Fibroblast of lung (primary cell): ENCODE data around the gene PLEKHA5.

Experiments
- CTCF ChIP-seq, 2 donors: IDR thresholded peaks in 1 of 2; conservative IDR thresholded peaks in 1 of 2; 1 replicate in 1 of 2; 2 replicates in 1 of 2; pipeline ENCODE4 v1.5.1; 2011 to 2012; ENCODE audit warnings: low read length in 2 of 2, control low read depth in 1 of 2, inconsistent platforms in 1 of 2, low read depth in 1 of 2, mild to moderate bottlenecking in 1 of 2
- EZH2 ChIP-seq: IDR thresholded peaks from 2 replicates; pipeline ENCODE4 v1.5.1; 2012; ENCODE audit warnings: low read length, control low read depth, mild to moderate bottlenecking; ENCODE audit errors: missing control alignments

GRCh38 chr12:19183121-19183838 is 53.7 kb downstream of the PLEKHA5 start:
- TF ChIP-seq CTCF (conservative IDR thresholded peaks at IDR 0.05 in 1 of 2, IDR thresholded peaks at IDR 0.05 in 1 of 2; ENCODE audit: low read depth in 1 of 2, low read length in 2 of 2) (peak; percentile 47 to 55), EZH2 (no peak)
